GM12873 (cell line): ENCODE measurements around the gene ZC3H7B.

ENCODE experiments used
- CTCF ChIP-seq: IDR thresholded peaks from 2 replicates; pipeline ENCODE4 v1.5.1; 2012; ENCODE audit warnings: low read depth, mild to moderate bottlenecking, moderate library complexity, low read length, control low read depth; ENCODE audit not compliant: insufficient read depth; ENCODE audit errors: missing control alignments

The ZC3H7B gene

GRCh38 chr22:41359376-41359775 is 58.1 kb downstream of the ZC3H7B start:
- no peak for TF ChIP-seq CTCF

GRCh38 chr22:41360126-41360525 is 58.8 kb downstream of the ZC3H7B start:
- TF ChIP-seq CTCF, result no peak

GRCh38 chr22:41361716-41362310 is 60.5 kb downstream of the ZC3H7B start:
- no peak for TF ChIP-seq CTCF

GRCh38 chr22:41362615-41363014 is 61.3 kb downstream of the ZC3H7B start:
- no peak for TF ChIP-seq CTCF

GRCh38 chr22:41364233-41364632 is 62.9 kb downstream of the ZC3H7B start:
- TF ChIP-seq CTCF, result no peak

GRCh38 chr22:41364955-41365354 is 63.6 kb downstream of the ZC3H7B start:
- TF ChIP-seq CTCF, result no peak

GRCh38 chr22:41365425-41365824 is 64.1 kb downstream of the ZC3H7B start:
- TF ChIP-seq CTCF, result no peak
